Measurements from ENCODE around the gene GGN.
"Not testable (repeated sequence)": the region's sequence is repeated elsewhere in the genome, so short reads cannot be mapped to it uniquely, and the experiment has no call there.

GGN gene

DNA sequence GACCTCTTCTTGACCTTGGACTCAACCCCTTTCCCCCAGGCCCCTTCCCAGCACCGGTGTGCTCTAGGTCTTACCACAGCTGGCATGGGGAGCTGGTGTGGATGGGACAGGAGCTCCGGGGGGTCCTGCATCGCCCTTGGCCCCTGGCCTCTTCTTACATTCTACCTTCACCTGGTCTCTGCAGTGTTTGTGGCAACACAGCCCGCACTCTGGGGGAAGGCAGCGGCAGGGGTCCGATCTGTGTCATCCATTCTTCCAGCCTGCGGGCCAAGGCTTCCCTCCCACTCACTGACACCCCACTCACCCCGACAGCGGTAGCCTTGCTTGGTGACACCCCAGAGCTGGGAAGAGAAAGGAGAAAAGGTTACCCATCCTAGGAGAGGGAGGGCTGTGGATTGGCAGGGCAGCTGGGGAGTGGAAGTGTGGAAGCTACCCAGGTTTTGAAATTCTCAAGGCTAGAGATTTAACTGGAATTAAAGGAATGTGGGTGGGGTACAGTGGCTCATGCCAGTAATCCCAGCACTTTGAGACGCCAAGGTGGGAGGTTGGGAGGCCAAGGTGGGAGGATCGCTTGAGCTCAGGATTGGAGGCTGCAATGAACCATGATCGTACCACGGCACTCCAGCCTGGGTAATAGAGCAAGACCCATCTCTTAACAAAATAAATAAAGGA lies 23.3 kb upstream of the GGN start:
- DNase-seq, result no peak

GRCh38 chr19:38410407-38410806 lies 22.6 kb upstream of the GGN start:
- not testable (repeated sequence) for DNase-seq

GRCh38 chr19:38409631-38410133 lies 21.8 kb upstream of the GGN start:
- DNase-seq, result no peak

DNA sequence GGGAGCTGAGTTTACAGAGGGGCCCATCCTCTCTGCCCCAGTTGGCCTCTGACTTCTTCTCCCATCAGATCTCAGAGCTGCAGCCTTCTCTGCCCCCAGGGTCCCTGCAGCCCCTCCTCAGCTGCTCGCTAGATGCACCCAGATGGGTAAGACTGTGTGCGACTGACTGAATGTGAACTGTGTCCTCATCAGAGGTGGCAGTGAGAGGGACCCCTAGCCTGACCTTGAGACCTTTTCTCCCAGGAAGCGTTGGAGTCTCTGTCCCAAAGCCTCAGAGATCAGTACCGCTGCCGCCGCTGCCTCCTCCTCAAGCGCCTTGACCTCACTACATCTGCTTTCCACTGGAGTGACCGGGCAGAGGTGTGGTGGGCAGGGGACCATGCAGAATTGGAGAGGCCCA lies 17.4 kb upstream of the GGN start:
- DNase-seq, result no peak

DNA sequence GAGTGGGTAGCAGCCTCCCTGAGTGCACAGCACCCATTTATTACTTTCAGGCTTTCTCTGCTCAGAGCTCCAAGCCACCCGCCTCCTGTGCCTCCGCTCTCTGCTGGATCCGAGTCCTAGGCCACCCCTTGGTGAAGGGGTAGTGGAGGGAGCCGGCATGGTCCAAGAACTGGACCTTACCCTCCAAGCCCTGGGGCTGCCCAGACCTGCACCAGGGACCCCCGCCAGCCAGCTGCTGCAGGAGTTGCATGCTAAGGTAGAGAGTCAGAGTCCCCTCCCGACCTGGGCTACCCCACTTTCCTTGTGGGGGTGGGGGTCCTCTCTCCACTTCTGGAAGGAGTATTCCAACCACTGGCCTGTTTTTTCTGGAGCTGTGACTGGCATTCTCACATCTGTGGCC lies 17.0 kb upstream of the GGN start:
- no peak for DNase-seq

GRCh38 chr19:38402967-38403674 lies 15.3 kb upstream of the GGN start, which contains the start of gene FAM98C:
FAM98C (plus strand) TSS chr19:38403093; CDS start chr19:38403154, 61 bp downstream.
- peak; percentile 98 for DNase-seq

GRCh38 chr19:38402623-38402966 lies 14.8 kb upstream of the GGN start:
- DNase-seq, result no peak

- DNase-seq, result no peak
Measured at GRCh38 chr19:38401148-38401547, 13.3 kb upstream of the GGN start.

DNA sequence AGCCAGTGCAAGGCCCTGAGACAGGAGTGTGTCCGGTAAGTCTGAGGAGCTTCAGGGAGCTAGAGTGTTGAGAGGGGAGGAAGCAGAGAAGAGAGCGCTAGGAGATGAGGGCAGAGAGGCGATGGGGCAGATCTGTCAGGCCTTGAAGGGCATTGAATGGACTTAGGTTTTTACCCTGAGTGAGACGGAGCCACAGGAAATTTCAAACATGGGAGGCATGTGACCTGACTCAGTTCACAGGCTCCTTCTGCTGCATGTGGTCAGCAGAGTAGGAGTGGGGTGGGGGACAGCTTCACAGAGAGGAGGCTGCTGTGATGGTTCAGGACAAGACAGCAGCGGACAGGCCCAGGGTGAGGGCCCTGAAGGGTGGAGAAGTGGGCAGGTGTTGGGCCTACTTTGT lies 12.5 kb upstream of the GGN start:
- DNase-seq, result no peak

DNA sequence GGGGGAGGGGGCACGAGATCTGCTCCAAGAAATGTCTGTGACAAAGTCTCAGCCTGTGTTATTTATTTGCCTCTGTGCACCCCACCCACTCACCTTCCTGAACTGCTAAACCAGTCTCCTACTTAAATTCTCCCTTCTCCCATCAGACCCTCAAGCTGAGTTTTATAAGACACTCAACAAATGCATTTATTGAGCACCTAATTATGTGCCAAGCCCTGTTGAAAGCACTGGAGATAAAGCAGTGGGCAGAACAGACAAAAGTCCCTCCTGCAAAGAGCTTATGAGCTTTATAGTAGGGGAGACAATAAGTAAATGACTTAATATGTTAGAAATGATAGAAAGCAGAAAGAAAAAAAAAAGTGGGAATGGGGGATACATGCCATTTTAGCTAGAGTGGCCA lies 11.7 kb upstream of the GGN start:
- DNase-seq, result no peak

GRCh38 chr19:38399081-38399480 lies 11.2 kb upstream of the GGN start:
- DNase-seq, result no peak

DNA sequence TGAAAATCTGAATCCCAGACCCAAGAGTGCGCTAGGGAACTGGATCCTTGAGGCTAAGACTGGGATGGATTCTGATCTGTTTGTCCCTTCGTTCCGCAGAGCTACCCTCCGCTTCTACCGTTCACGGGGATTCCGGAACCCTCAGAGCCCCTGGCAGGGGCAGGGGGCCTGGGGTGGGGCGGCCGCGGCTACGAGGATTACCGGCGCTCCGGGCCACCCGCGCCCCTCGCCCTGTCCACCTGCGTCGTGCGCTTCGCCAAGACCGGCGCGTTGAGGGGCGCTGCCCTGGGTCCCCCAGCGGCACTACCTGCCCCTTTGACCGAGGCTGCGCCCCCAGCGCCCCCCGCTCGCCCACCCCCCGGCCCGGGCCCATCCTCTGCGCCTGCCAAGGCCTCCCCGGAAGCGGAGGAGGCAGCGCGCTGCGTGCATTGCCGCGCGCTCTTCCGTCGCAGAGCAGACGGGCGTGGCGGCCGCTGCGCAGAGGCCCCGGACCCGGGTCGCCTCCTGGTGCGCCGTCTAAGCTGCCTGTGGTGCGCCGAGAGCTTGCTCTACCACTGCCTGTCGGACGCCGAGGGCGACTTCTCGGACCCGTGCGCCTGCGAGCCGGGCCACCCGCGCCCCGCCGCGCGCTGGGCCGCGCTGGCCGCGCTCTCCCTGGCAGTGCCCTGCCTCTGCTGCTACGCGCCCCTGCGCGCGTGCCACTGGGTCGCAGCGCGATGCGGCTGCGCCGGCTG lies 7.7 kb upstream of the GGN start:
- no peak for DNase-seq

GRCh38 chr19:38394488-38394887 lies 6.7 kb upstream of the GGN start:
- peak; percentile 19 for DNase-seq

GRCh38 chr19:38392707-38393308 lies 5.0 kb upstream of the GGN start:
- DNase-seq, result peak; percentile 40

DNA sequence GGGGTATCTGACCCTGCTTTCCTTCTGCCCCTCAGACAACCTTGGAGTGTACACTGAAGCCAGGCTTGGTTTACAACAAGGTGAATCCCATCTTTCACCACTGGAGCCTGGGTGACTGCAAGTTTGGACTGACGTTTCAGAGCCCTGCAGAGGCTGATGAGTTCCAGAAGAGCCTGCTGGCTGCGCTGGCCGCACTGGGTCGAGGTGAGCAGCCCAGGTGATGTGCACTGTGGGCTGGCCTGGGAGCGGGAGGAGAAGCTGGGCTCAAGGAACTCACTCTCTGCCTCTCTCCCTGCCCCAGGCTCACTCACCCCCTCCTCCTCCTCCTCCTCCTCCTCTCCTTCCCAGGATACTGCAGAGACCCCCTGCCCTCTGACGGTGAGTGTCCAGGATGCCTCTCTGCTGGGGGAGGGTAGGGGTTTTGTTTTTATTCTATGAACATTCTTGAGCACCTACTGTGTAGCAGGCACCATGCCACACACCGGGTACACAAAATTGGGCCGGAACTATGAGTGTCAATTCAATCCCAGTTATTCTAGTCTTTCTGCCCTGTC lies 4.2 kb upstream of the GGN start:
- no peak for DNase-seq

- DNase-seq, result no peak
Measured at GRCh38 chr19:38389957-38390924, 2.4 kb upstream of the GGN start.

DNA sequence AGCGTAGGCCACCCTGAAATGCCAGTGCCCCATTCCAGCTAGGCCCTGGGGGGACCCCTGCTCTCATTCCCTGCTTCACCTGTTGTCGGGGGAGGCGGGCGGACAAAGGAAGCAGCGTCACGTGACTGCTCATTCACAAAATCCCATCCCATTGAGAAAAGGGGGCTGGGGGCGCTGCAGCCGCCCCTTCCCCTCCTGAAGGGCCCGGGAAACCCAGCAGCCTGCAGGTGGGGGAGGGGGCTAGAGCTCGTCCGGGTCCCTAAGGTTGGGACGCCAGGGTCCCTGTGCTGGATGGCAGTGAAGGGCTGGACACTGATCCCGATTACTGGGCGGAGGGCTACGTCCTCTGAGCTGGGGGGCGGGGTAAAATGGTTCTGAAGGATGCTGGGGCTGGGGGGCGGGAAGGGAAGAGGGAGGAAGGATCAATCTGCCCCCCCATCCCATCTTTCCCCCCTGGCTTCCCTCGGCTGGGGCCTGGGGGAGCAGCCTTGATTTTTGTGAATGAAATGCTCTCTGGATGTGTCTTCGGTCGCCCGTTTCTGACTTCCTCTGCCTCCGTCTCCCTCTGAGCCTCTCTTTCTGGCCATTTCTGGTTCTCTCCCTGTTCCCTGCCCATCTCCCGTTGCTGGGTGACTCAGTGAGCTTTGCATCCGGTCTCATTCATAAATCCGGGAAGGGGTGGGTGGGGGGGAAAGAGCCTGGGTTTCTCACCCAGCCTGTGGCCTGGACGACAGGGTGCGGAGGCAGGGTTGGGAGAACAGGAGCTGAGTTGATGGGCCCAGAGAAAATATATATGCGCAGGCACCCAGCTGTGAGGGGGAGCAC lies 1.5 kb upstream of the GGN start:
- DNase-seq, result peak; percentile 29

DNA sequence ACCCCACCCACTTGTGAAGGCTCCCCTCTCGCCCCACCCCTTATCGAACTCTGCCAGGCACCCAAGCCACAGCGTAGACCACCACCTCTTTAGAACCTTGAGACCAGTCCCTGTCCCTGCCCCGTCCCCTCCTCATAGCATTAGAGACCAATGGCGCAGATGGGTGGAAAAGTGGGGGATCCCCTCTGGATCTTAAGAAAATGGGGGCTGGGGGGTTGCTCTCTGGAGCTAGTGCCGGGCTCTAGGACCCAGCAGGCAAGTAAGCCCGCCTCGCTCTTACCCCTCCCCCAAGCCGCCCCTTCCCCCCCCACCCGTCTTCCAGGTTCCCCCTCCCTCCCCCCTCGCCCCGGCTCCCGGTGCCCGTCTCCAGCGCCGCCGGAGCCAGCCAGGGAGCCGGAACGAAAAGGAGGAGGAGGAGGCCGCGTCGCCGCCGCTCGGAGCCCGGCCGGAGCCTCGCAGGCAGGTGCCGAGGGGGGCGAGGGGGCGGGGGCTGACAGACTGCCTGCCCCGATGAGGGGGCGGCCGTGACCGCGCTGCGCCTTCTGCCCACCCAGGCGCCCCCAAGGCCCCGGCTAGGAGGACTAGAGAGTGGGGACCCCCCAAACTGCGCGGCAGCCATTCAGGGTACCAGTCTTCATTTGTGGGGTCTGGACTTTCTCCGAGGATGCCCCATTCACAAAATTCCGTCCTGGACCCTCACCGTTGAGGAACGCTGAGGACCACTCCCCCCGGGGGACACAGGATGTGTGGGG lies 691 bp upstream of the GGN start, which contains the start of gene SPRED3:
Gene SPRED3 (plus strand): TSS at position 349 of the 752 bp plus-strand sequence. CDS start 1,606 bp downstream, outside the sequence.
- DNase-seq, result no peak

DNA sequence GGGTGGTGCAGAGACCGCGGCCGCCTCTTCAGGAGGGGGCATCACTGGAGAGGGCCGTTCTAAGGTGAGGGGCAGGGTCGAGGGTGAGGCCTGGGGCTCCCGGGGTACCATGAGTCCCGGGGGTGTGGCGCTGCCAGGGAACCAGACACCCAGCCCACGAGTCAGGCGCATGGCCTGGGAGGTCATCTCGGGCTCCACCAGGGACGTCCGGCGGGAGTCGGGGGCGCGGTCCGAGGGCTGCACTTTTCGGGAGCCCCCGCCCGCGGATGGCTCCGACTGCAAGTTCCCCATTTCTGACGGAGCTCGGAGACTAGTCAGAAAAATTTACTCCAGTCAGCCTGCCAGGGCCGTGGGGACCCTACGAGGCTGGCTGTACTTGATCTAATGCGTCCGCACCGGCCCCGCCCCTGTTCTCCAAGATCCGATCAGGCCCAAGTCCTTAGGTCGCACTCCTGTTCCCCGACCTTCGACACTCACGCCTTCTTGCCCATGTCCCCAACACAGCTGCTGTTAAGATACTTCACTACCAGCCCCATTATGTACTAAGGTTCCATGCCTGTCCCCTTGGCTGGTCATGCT lies 774 bp downstream of the GGN start:
- peak; percentile 57 for DNase-seq

All from inflammatory macrophage treated with lipopolysaccharide for 4 hours (primary cell).